Lower leg skin (tissue), 4 donors: ENCODE data around the gene FOXI1. TPM values are rescaled to one million over a fixed set of nuclear protein-coding genes. Genes with fewer than 3 reads are reported as not detected.

Experiments used
- DNase-seq, 2 donors: peaks; one replicate each; pipeline ENCODE4 v3.0.0-alpha.2; 2019; ENCODE audit warnings: low spot score in 2 of 2
- H3K4me3 ChIP-seq: fragments of 200-600 bp; sonication (generic); 2 replicates; pipeline ENCODE4 v1.5.1; 2017; ENCODE audit warnings: mild to moderate bottlenecking, low read depth; ENCODE audit not compliant: poor library complexity, severe bottlenecking
- POLR2A ChIP-seq, 2 donors: fragments of 450-650 bp; IDR thresholded peaks; one replicate each; pipeline ENCODE4 v1.6.1; 2016 to 2017; ENCODE audit warnings: antibody characterized with exemption in 2 of 2, mild to moderate bottlenecking in 1 of 2, moderate library complexity in 1 of 2
- WGBS, 2 donors: methylation state at CpG; one replicate each; pipeline ENCODE4 v1.1.5; 2018; 5-methylcytosine and 5-hydroxymethylcytosine counted together
- intact Hi-C: fragments of 100-400 bp; cut with DNase I; formaldehyde crosslinking; loops from one replicate; pipeline ENCODE4 v1.15.0; 2023; ENCODE audit warnings: low total_unique reads
- total RNA-seq, 4 donors: library from RNA; depleted of rRNA; stranded (reverse); fragments of >200 nt; gene quantifications; one replicate each; pipeline ENCODE4 v1.1.0, GENCODE V29; 2016
- TF ChIP-seq, protein P1 (sequence below), 3 donors: fragments of 450-650 bp; IDR thresholded peaks; one replicate each; pipeline ENCODE4 v1.5.1; 2016; ENCODE audit warnings: antibody characterized with exemption in 3 of 3, mild to moderate bottlenecking in 3 of 3, moderate library complexity in 2 of 3

FOXI1 gene
- total RNA-seq, 4 donors from 2014 or later: 0.46 to 5.3 (median 3.4) TPM

GRCh38 chr5:170143710-170144109 is 38.0 kb downstream of the FOXI1 start:
- no peak overlapping the region for H3K4me3 ChIP-seq
- TF ChIP-seq POLR2A (IDR thresholded peaks at IDR 0.05): no peak
- TF ChIP-seq, protein P1, sequence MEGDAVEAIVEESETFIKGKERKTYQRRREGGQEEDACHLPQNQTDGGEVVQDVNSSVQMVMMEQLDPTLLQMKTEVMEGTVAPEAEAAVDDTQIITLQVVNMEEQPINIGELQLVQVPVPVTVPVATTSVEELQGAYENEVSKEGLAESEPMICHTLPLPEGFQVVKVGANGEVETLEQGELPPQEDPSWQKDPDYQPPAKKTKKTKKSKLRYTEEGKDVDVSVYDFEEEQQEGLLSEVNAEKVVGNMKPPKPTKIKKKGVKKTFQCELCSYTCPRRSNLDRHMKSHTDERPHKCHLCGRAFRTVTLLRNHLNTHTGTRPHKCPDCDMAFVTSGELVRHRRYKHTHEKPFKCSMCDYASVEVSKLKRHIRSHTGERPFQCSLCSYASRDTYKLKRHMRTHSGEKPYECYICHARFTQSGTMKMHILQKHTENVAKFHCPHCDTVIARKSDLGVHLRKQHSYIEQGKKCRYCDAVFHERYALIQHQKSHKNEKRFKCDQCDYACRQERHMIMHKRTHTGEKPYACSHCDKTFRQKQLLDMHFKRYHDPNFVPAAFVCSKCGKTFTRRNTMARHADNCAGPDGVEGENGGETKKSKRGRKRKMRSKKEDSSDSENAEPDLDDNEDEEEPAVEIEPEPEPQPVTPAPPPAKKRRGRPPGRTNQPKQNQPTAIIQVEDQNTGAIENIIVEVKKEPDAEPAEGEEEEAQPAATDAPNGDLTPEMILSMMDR (IDR thresholded peaks at IDR 0.05): no peak
- intact Hi-C loops: no loop called here
- DNase-seq: peak in 1 of 2 donors; percentile 36
- 91 to 93% methylated on average over 2 of the region's 2 CpGs for WGBS, 2 donors

GRCh38 chr5:170144286-170145023 is 38.8 kb downstream of the FOXI1 start:
- H3K4me3 ChIP-seq: no peak overlapping the region
- peak in 1 of 2 donors; percentile 76 for DNase-seq
- intact Hi-C loops: no loop called here
- 63 to 83% methylated on average over 11 of the region's 11 CpGs for WGBS, 2 donors
- TF ChIP-seq, protein P1 (IDR thresholded peaks at IDR 0.05): no peak
- TF ChIP-seq POLR2A (IDR thresholded peaks at IDR 0.05): no peak

DNA sequence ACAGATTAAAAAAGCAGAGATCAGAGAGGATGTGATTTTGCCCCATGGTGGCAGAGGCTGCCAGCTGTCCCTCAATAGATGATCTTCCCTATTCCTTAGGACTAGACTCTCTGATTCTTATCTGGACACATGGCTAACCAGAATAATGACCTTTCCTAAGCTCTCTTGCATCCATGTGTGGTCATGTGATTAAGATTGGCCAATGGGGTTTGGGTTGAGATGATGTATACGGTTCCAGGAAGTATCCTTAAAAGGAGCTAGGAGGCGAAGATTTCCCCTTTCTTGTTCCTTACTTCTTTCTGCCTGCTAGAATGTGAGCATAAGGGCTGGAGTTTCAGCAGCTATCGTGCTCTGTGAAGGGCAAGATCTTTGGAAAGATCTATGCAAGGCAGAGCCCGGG is 39.8 kb downstream of the FOXI1 start:
- 69 to 75% methylated on average over 4 of the region's 4 CpGs for WGBS, 2 donors
- no peak overlapping the region for H3K4me3 ChIP-seq
- TF ChIP-seq, protein P1 (IDR thresholded peaks at IDR 0.05): no peak
- TF ChIP-seq POLR2A (IDR thresholded peaks at IDR 0.05): no peak
- DNase-seq: peak in 1 of 2 donors; percentile 15
- intact Hi-C loops: no loop called here

- DNase-seq: peak in 1 of 2 donors; percentile 58
- 87 to 91% methylated on average over 12 of the region's 12 CpGs for WGBS, 2 donors
- no peak overlapping the region for H3K4me3 ChIP-seq
- intact Hi-C loops: no loop called here
- TF ChIP-seq, protein P1 (IDR thresholded peaks at IDR 0.05): no peak
- TF ChIP-seq POLR2A (IDR thresholded peaks at IDR 0.05): no peak
Measured at GRCh38 chr5:170147051-170147752, 41.5 kb downstream of the FOXI1 start.

DNA sequence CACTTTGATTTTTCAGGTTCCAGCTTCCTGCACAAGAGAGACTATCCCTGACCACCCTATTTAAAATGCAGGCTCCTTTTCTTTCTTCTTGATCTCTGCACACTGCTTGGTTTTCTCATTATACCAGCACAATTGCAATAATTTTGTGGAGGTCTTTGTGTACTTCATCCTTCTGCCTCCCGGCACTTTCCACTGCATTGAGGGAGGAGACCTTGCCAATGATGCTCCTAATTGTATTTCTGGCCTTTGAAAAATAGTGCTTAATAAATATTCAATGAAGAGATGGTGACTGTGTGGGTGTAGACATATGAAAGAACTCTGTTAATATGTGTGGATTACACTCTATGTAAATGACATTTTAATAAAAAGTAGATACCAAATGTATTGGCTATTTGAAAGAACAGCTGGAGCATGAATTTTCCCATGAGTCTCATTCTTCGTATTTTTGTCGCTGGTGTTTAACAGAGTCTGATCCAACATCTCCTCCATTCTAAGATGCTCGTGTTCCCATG is 42.1 kb downstream of the FOXI1 start:
- peak in 1 of 2 donors; percentile 2 for DNase-seq
- H3K4me3 ChIP-seq: no peak overlapping the region
- 74 to 76% methylated on average over 4 of the region's 4 CpGs for WGBS, 2 donors
- TF ChIP-seq, protein P1 (IDR thresholded peaks at IDR 0.05): no peak
- no peak for TF ChIP-seq POLR2A (IDR thresholded peaks at IDR 0.05)
- intact Hi-C loops: no loop called here
